Measurements from ENCODE around the gene CARTPT. TPM values are rescaled to one million over a fixed set of nuclear protein-coding genes. Genes with fewer than 3 reads are reported as not detected.
A peak's percentile ranks its signal among the peaks of the same experiment; 100 is the strongest.

The CARTPT gene
- total and polyA plus RNA-seq, 8 donors, result 1.00 to 11.4 (median 6.3) TPM; not detected in 4

DNA sequence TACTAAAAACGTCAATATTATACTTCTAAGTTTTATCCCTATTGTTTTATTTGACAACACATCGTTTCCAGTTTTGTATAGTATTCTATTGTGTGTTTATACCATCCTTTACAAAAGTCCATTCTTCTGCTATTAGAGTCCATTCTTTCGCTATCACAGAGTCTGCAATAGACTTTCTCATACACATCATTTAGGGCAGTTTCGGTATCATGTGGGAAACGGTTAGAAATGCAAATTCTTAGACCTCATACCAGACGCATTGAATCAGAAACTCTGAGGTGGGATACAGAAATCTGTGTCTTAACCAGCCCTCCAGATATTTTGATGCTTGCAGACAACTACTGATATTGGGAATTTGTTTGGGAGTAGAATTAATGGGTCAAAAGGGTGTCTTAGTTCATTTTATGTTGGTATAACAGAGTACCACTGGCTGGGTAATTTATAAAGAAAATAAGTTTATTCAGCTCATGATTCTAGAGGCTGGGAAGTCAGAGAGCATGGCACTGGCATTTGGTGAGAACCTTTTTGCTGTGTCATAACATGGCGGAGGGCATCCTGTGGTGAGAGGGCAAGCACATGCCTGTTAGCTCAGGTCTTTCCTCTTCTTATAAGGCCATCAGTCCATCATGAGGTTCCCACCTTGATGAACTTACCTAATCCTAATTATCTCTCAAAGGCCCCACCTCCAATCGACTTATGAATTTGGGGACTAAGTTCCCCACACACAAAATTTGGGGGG is 21.1 kb downstream of the CARTPT start:
- WGBS, 5 donors, result 82 to 90% (median 87%) methylated on average over 8 of the region's 8 CpGs
- Histone ChIP-seq H3K4me3 (no peak overlapping the region), H3K27me3 (no peaks in the 10 kb centered on the region), H3K4me1 (peaks cover 10 to 29% (median 15%) of the 10 kb centered on the region in 4 donors), H3K27ac (no peak overlapping the region), H3K36me3 (no peaks in the 10 kb centered on the region), H3K9me3 (no peaks in the 10 kb centered on the region)
- intact Hi-C loops (cut with DNase I; ENCODE audit: low total_unique reads), result no loop called here
- TF ChIP-seq CTCF (IDR thresholded peaks at IDR 0.05) (no peak), EP300 (IDR thresholded peaks at IDR 0.05) (no peak), POLR2A (IDR thresholded peaks at IDR 0.05) (no peak), POLR2AphosphoS5 (IDR thresholded peaks at IDR 0.05) (no peak)
- DNase-seq, result no peak

GRCh38 chr5:71743155-71743554 is 24.1 kb downstream of the CARTPT start:
- no peak overlapping the region for H3K4me3 ChIP-seq
- H3K4me1 ChIP-seq, result peaks cover 10 to 30% (median 17%) of the 10 kb centered on the region in 4 donors
- peak overlapping the region; percentile 27 to 66 (median 52) for H3K27ac ChIP-seq
- WGBS, 5 donors, result 18 to 38% (median 20%) methylated on average over 6 of the region's 6 CpGs
- no peaks in the 10 kb centered on the region for H3K36me3 ChIP-seq
- H3K27me3 ChIP-seq, result no peaks in the 10 kb centered on the region
- intact Hi-C loops (cut with DNase I; ENCODE audit: low total_unique reads), result no loop called here
- DNase-seq, result peak; percentile 42 to 53
- no peaks in the 10 kb centered on the region for H3K9me3 ChIP-seq
- TF ChIP-seq EP300 (IDR thresholded peaks at IDR 0.05) (no peak), CTCF (IDR thresholded peaks at IDR 0.05) (no peak), POLR2AphosphoS5 (IDR thresholded peaks at IDR 0.05) (no peak), POLR2A (IDR thresholded peaks at IDR 0.05) (no peak)

DNA sequence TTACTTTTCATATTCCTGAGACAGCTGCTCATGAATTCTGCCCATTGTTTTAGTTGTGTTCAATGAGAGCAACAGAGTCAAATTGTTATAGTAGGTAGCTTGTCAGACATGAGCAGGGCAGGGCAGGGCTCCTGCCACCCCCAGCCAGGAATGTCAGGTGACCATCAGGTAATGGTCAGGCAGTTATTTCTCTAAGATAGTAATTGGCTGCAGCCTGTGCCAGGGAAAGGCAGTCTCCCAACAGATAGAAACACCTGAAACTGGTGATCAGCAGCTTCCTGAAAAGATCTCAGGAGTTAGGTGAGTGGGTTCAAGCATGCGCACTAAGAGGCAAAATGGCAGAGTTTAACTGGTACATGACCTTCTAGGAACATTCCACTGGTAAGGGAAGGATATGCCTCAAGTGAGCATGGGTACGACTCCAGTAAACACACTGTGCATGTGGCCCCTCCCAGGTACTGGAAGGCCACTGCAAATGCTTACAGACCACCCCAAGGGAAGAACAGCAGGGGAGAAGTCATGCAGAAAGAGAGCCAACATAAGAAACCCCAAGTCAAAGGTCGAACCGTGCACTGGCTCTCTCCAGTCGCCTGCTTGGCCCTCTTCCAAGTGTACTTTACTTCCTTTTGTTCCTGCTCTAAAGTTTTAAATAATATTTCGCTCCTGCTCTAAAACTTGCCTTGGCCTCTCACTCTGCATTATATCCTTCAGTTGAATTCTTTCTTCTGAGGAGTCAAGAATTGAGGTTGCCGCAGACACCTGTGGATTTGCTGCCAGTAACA is 25.1 kb downstream of the CARTPT start:
- Histone ChIP-seq H3K27me3 (no peaks in the 10 kb centered on the region), H3K4me1 (peaks cover 12 to 33% (median 23%) of the 10 kb centered on the region in 4 donors), H3K9me3 (no peaks in the 10 kb centered on the region), H3K36me3 (no peaks in the 10 kb centered on the region), H3K4me3 (no peak overlapping the region), H3K27ac (peak overlapping the region in 3 of 5 donors; percentile 27 to 66 (median 63))
- TF ChIP-seq EP300 (IDR thresholded peaks at IDR 0.05), result no peak
- no peak for TF ChIP-seq POLR2AphosphoS5 (IDR thresholded peaks at IDR 0.05)
- no peak for TF ChIP-seq POLR2A (IDR thresholded peaks at IDR 0.05)
- no peak for TF ChIP-seq CTCF (IDR thresholded peaks at IDR 0.05)
- 33 to 49% (median 35%) methylated on average over 7 of the region's 7 CpGs for WGBS, 5 donors
- intact Hi-C loops (cut with DNase I; ENCODE audit: low total_unique reads), result no loop called here
- DNase-seq, result peak; percentile 44 to 63

GRCh38 chr5:71747182-71747581 is 28.1 kb downstream of the CARTPT start:
- WGBS, 5 donors, result 94 to 100% (median 97%) methylated on average over 3 of the region's 3 CpGs
- no peak for DNase-seq
- H3K4me1 ChIP-seq, result peaks cover 14 to 34% (median 26%) of the 10 kb centered on the region in 4 donors
- H3K9me3 ChIP-seq, result no peaks in the 10 kb centered on the region
- no peaks in the 10 kb centered on the region for H3K36me3 ChIP-seq
- no peak overlapping the region for H3K27ac ChIP-seq
- intact Hi-C loops (cut with DNase I; ENCODE audit: low total_unique reads), result no loop called here
- H3K27me3 ChIP-seq, result no peaks in the 10 kb centered on the region
- H3K4me3 ChIP-seq, result no peak overlapping the region
- no peak for TF ChIP-seq POLR2AphosphoS5 (IDR thresholded peaks at IDR 0.05)
- no peak for TF ChIP-seq CTCF (IDR thresholded peaks at IDR 0.05)
- no peak for TF ChIP-seq POLR2A (IDR thresholded peaks at IDR 0.05)
- TF ChIP-seq EP300 (IDR thresholded peaks at IDR 0.05), result no peak
